CD4-positive, alpha-beta memory T cell (primary cell): ENCODE data around the gene CNTROB. TPM values are rescaled to one million over a fixed set of nuclear protein-coding genes. Genes with fewer than 3 reads are reported as not detected.
A peak's percentile ranks its signal among the peaks of the same experiment; 100 is the strongest.

ENCODE experiments used
- CTCF ChIA-PET: fragments of 350-600 bp; sonication (Branson Sonifier 250); formaldehyde crosslinking; loops from one replicate; lab custom pipeline; 2021; ENCODE audit warnings: inconsistent platforms; ENCODE audit not compliant: partially characterized antibody; lab: Charles Lee
- POLR2A ChIA-PET: fragments of 350-600 bp; sonication (Branson Sonifier 250); formaldehyde crosslinking; loops from one replicate; lab custom pipeline; 2021; ENCODE audit not compliant: partially characterized antibody; lab: Charles Lee
- DNase-seq, 5 donors: peaks; one replicate each; pipeline versions ENCODE4 v3.0.0 to v3.0.0-alpha.2; 2020 to 2022; ENCODE audit warnings: mixed read lengths in 1 of 5
- H3K27ac ChIP-seq: one replicate; pipeline ENCODE4 v1.7.0; 2013; ENCODE audit warnings: low read depth, low read length
- H3K27me3 ChIP-seq: 2 replicates; pipeline ENCODE4 v1.7.0; 2013; ENCODE audit warnings: mild to moderate bottlenecking, low read length, moderate library complexity; ENCODE audit not compliant: insufficient read depth
- H3K36me3 ChIP-seq: 2 replicates; pipeline ENCODE4 v1.7.0; 2013; ENCODE audit warnings: mild to moderate bottlenecking, low read length, moderate library complexity; ENCODE audit not compliant: insufficient read depth
- H3K4me1 ChIP-seq: 2 replicates; pipeline ENCODE4 v1.7.0; 2013; ENCODE audit warnings: mild to moderate bottlenecking, low read length, moderate library complexity; ENCODE audit not compliant: insufficient read depth
- H3K4me3 ChIP-seq, 2 donors: one replicate each; pipeline ENCODE4 v1.7.0; 2013; ENCODE audit warnings: low read length in 2 of 2, mild to moderate bottlenecking in 1 of 2
- H3K9me3 ChIP-seq, 2 donors: one replicate each; pipeline ENCODE4 v1.7.0; 2013; ENCODE audit warnings: low read length in 2 of 2, control low read depth in 1 of 2; ENCODE audit not compliant: control insufficient read depth in 1 of 2
- H3K27ac Mint-ChIP-seq, 7 donors: one replicate each; pipeline ENCODE4 v1.8.0; 2020 to 2021; ENCODE audit warnings: mixed read lengths in 7 of 7, mild to moderate bottlenecking in 6 of 7, inconsistent platforms in 3 of 7, moderate library complexity in 3 of 7
- H3K27me3 Mint-ChIP-seq, 2 donors: one replicate each; pipeline ENCODE4 v1.8.0; 2020 to 2021; ENCODE audit warnings: mixed read lengths in 2 of 2
- H3K36me3 Mint-ChIP-seq, 2 donors: one replicate each; pipeline ENCODE4 v1.8.0; 2020 to 2021; ENCODE audit warnings: mixed read lengths in 2 of 2, inconsistent platforms in 1 of 2, mild to moderate bottlenecking in 1 of 2
- H3K4me1 Mint-ChIP-seq, 4 donors: one replicate each; pipeline ENCODE4 v1.8.0; 2020 to 2021; ENCODE audit warnings: mixed read lengths in 4 of 4, mild to moderate bottlenecking in 1 of 4
- H3K4me3 Mint-ChIP-seq, 8 donors: one replicate each; pipeline ENCODE4 v1.8.0; 2020 to 2021; ENCODE audit warnings: mixed read lengths in 8 of 8, mild to moderate bottlenecking in 7 of 8, moderate library complexity in 6 of 8, inconsistent platforms in 3 of 8
- H3K9me3 Mint-ChIP-seq, 8 donors: one replicate each; pipeline ENCODE4 v1.8.0; 2020 to 2021; ENCODE audit warnings: mixed read lengths in 8 of 8, mild to moderate bottlenecking in 5 of 8, inconsistent platforms in 3 of 8, moderate library complexity in 1 of 8
- intact Hi-C: fragments of 100-400 bp; cut with micrococcal nuclease; formaldehyde crosslinking; loops from one replicate; pipeline ENCODE4 v1.15.1; 2023
- polyA plus RNA-seq, 2 donors: library from polyadenylated mRNA; unstranded; fragments of 300-500 nt; fragmentation: Illumina TruSeq; gene quantifications; one replicate each; pipeline ENCODE4 v1.2.3, GENCODE V29; 2021
- total RNA-seq, 2 experiments: library from RNA; stranded (reverse); gene quantifications; one replicate each; pipeline ENCODE4 v1.2.3, GENCODE V29; 2021

CNTROB gene
- total RNA-seq (10 to 100 TPM; 29.7 to 30.1 TPM), polyA plus RNA-seq (10 to 100 TPM in 1 of 2 donors, 1 to 10 TPM in 1; 3.9 to 12.6 TPM)

DNA sequence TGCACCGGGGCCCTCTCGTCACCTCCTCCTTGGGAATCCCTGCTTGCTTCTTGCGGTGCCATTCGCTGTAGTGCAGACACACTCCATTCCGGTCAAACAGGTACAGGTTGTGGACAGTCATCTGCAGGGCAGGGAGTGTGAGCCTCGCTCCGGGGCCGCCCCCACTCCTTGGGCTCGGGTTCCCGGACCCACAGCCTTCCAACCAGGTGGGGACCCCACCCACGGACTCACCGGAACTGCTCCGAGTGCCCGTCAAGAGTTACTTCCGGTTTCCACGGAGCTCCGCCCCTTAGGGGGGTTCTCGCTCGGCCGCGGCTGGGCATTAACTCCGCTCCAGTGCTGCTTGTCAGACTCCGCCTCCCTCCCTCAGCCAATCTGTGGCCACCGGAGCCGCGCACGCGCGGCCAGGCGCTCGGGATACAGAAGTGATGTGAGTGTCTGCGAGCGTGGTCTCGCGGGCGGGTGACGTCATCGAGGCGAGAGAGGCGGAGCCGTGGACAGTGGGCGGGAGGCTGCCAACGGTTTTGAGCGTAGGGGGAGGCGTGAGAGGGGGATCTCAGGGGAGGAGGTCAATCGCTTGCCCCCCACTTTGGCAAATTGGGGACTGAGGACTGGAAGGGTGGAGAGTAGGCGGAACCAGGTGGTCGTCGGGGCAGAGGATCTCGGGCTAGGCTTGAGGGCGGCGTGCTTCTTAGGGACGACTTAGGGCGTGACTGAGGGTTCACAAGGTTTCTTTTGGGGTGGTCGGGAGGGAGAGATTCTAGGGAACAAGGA, at the start of gene CNTROB, which contains the start of gene TRAPPC1:
TSS of gene CNTROB (plus strand) at position 498 of the 774 bp plus-strand sequence. CDS start 874 bp downstream, outside the sequence.
TSS of gene TRAPPC1 (minus strand) at position 238 of the 774 bp plus-strand sequence. CDS start at position 121, 117 bp downstream.
- Mint-ChIP-seq H3K36me3 (peaks cover 18 to 31% of the 10 kb centered on the region in 2 donors), H3K27ac (peak within 1 kb of the TSS; percentile 88 to 100 (median 98)), H3K4me3 (peak within 1 kb of the TSS; percentile 94 to 100 (median 98)), H3K4me1 (peaks cover 34 to 58% (median 44%) of the 10 kb centered on the region in 4 donors), H3K27me3 (no peaks in the 10 kb centered on the region), H3K9me3 (no peaks in the 10 kb centered on the region)
- ChIA-PET CTCF (interaction anchor here (0.6 to 8.0 kb wide), 13 partner anchors 9 to 148 kb away, joined by 3 to 83 read pairs (median 4); partner anchors contain the start of gene RNF227), POLR2A (interaction anchor here (0.5 to 7.0 kb wide), 22 partner anchors 9 to 626 kb away, joined by 3 to 116 read pairs (median 5); partner anchors contain the start of genes CYB5D1, KDM6B, NAA38 and RNF227)
- Histone ChIP-seq H3K9me3 (no peaks in the 10 kb centered on the region), H3K27me3 (no peaks in the 10 kb centered on the region), H3K4me3 (peak within 1 kb of the TSS; percentile 84 to 100), H3K27ac (peak within 1 kb of the TSS; percentile 85), H3K4me1 (peaks cover 33% of the 10 kb centered on the region), H3K36me3 (no peaks in the 10 kb centered on the region)
- intact Hi-C loops = loop anchor here (1.0 to 5.0 kb wide), 9 partner anchors 10 to 451 kb away; partner anchors contain the start of genes KDM6B, NAA38, RANGRF and RPL26
- peak; percentile 99 to 100 (median 99) for DNase-seq

- DNase-seq = no peak
- intact Hi-C loops = no loop called here
- peaks cover 54% of the 10 kb centered on the region for H3K4me1 ChIP-seq
- H3K4me3 ChIP-seq = no peak overlapping the region
- H3K9me3 ChIP-seq = no peaks in the 10 kb centered on the region
- peaks cover 0 to 9% of the 10 kb centered on the region in 2 donors for H3K36me3 Mint-ChIP-seq
- no peak overlapping the region for H3K4me3 Mint-ChIP-seq
- no peaks in the 10 kb centered on the region for H3K27me3 ChIP-seq
- H3K4me1 Mint-ChIP-seq = peaks cover 4 to 12% (median 6%) of the 10 kb centered on the region in 4 donors
- no peak overlapping the region for H3K27ac Mint-ChIP-seq
- H3K27me3 Mint-ChIP-seq = no peaks in the 10 kb centered on the region
- no peaks in the 10 kb centered on the region for H3K9me3 Mint-ChIP-seq
- CTCF ChIA-PET = interaction anchor here (1.1 to 2.6 kb wide), 5 partner anchors 12 to 107 kb away, joined by 3 to 13 read pairs (median 5); partner anchors contain the start of gene NAA38
- POLR2A ChIA-PET = interaction anchor here (0.9 to 2.2 kb wide), 4 partner anchors 10 to 49 kb away, joined by 3 to 10 read pairs (median 4); partner anchors contain the start of genes CNTROB and TRAPPC1
- H3K36me3 ChIP-seq = peaks cover 14% of the 10 kb centered on the region
- peak overlapping the region; percentile 23 for H3K27ac ChIP-seq
Measured at GRCh38 chr17:7882629-7883028, 49.4 kb upstream of the CNTROB start.

DNA sequence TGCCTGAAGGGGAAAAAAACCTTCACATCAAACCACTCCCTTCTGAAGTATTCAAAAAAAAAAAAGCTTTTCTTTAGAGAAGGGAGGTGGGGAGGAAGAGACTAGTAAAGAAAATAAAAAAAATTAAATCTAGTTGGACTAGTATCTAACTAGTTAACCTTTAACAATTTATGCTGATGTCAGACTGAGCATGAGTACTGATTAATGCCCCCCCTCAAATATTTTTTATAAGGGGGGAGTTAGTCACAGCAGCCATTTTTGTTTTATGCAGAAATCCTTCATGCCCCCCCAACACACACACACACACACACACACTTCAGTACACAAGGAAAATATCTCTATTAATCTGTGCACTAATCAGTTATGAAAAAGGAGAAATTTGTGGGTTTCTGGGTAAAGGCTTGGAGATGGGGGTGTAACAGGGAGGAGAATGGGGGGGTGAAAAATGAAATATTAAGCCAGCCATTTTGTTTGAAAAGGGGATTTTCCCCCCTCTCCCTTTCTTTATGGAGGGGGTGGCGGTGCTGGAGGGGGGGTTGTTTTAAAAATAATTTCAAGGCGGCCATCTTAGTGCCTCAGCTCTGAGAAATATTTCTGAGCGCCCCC, 48.1 kb upstream of the CNTROB start:
- peaks cover 4 to 12% (median 6%) of the 10 kb centered on the region in 4 donors for H3K4me1 Mint-ChIP-seq
- CTCF ChIA-PET = interaction anchor here (1.4 to 2.6 kb wide), 3 partner anchors 21 to 105 kb away, joined by 4 to 13 read pairs (median 6); partner anchors contain the start of gene NAA38
- DNase-seq = peak; percentile 37 to 70 (median 40)
- H3K27ac ChIP-seq = peak overlapping the region; percentile 31
- peak overlapping the region; percentile 75 to 85 (median 82) for H3K4me3 Mint-ChIP-seq
- H3K36me3 Mint-ChIP-seq = peaks cover 0 to 9% of the 10 kb centered on the region in 2 donors
- H3K9me3 ChIP-seq = no peaks in the 10 kb centered on the region
- no peaks in the 10 kb centered on the region for H3K27me3 ChIP-seq
- peak overlapping the region; percentile 5 to 41 for H3K4me3 ChIP-seq
- peaks cover 14% of the 10 kb centered on the region for H3K36me3 ChIP-seq
- peak overlapping the region in 6 of 7 donors; percentile 73 to 92 (median 83) for H3K27ac Mint-ChIP-seq
- intact Hi-C loops = no loop called here
- POLR2A ChIA-PET = interaction anchor here (0.6 to 2.2 kb wide), 8 partner anchors 11 to 107 kb away, joined by 3 to 10 read pairs (median 4); partner anchors contain the start of genes CNTROB, NAA38 and TRAPPC1
- peaks cover 64% of the 10 kb centered on the region for H3K4me1 ChIP-seq
- H3K27me3 Mint-ChIP-seq = no peaks in the 10 kb centered on the region
- H3K9me3 Mint-ChIP-seq = no peaks in the 10 kb centered on the region

DNA sequence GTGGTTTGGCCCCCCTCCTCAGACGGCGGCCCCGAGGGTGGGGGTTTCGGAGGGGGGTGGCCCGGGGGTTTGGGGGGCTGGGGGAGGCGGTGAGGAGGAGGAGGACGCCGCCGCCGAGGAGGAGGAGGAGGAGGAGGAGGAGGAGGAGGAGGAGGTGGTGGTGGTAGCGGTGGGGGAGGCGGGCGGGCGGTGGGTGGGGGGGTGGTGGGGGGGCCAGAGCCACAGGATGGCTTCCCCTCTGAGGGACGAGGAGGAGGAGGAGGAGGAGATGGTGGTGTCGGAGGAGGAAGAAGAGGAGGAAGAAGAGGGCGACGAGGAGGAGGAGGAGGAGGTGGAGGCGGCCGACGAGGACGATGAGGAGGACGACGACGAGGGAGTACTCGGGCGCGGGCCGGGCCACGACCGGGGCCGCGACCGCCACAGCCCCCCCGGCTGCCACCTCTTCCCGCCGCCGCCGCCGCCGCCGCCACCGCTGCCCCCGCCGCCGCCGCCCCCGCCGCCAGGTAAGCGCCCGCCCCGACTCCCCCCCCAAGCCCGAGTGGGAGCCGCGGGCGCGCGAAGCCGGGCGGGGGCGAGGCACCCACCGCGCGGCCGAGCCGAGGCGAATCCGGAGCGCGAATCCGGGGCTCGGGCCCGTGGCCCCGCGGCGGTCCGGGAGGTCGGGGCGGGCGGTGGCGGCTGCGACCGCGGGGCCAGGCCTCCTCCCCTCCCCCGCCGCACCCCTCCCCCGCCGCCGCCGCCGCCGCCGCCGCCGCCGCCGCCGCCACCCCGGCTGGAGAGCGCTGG, 47.2 kb upstream of the CNTROB start:
- Histone ChIP-seq H3K27me3 (no peaks in the 10 kb centered on the region), H3K36me3 (peaks cover 18% of the 10 kb centered on the region), H3K4me3 (no peak overlapping the region), H3K27ac (no peak overlapping the region), H3K9me3 (no peaks in the 10 kb centered on the region), H3K4me1 (peaks cover 72% of the 10 kb centered on the region)
- peaks cover 6 to 12% (median 8%) of the 10 kb centered on the region in 4 donors for H3K4me1 Mint-ChIP-seq
- peaks cover 0 to 15% of the 10 kb centered on the region in 2 donors for H3K36me3 Mint-ChIP-seq
- H3K27me3 Mint-ChIP-seq = no peaks in the 10 kb centered on the region
- POLR2A ChIA-PET = interaction anchor here (0.6 to 2.2 kb wide), 9 partner anchors 14 to 106 kb away, joined by 3 to 19 read pairs (median 6); partner anchors contain the start of genes CNTROB, KDM6B, NAA38 and RNF227
- intact Hi-C loops = no loop called here
- CTCF ChIA-PET = interaction anchor here (2.2 to 2.6 kb wide), 2 partner anchors 22 to 28 kb away, joined by 9 to 13 read pairs; no protein-coding TSS in a partner anchor
- peak; percentile 37 to 59 (median 42) for DNase-seq
- H3K4me3 Mint-ChIP-seq = peak overlapping the region; percentile 28 to 85 (median 75)
- H3K9me3 Mint-ChIP-seq = no peaks in the 10 kb centered on the region
- peak overlapping the region in 6 of 7 donors; percentile 70 to 87 (median 82) for H3K27ac Mint-ChIP-seq

- Histone ChIP-seq H3K27ac (peak overlapping the region; percentile 65), H3K4me3 (peak overlapping the region; percentile 86 to 96), H3K36me3 (peaks cover 19% of the 10 kb centered on the region), H3K9me3 (no peaks in the 10 kb centered on the region), H3K27me3 (no peaks in the 10 kb centered on the region), H3K4me1 (peaks cover 66% of the 10 kb centered on the region)
- Mint-ChIP-seq H3K4me3 (peak overlapping the region in 4 of 8 donors; percentile 33 to 79 (median 57)), H3K36me3 (peaks cover 7 to 22% of the 10 kb centered on the region in 2 donors), H3K4me1 (peaks cover 9 to 12% (median 10%) of the 10 kb centered on the region in 4 donors), H3K9me3 (no peaks in the 10 kb centered on the region), H3K27me3 (no peaks in the 10 kb centered on the region), H3K27ac (no peak overlapping the region)
- intact Hi-C loops = loop anchor here (2.0 kb wide), 1 partner anchor 17 kb away; no protein-coding TSS in a partner anchor
- peak; percentile 40 to 61 (median 45) for DNase-seq
- CTCF ChIA-PET = interaction anchor here (1.0 to 2.2 kb wide), 6 partner anchors 17 to 29 kb away, joined by 3 to 9 read pairs (median 4); partner anchors contain the start of gene NAA38
- POLR2A ChIA-PET = interaction anchor here (0.6 to 2.2 kb wide), 17 partner anchors 10 to 341 kb away, joined by 3 to 19 read pairs (median 5); partner anchors contain the start of genes KDM6B, NAA38, RNF227 and TP53
Measured at GRCh38 chr17:7885367-7886226, 46.4 kb upstream of the CNTROB start.
